ENCODE results near the gene DIS3L2.
"Not testable (repeated sequence)": the region's sequence is repeated elsewhere in the genome, so short reads cannot be mapped to it uniquely, and the experiment has no call there.

Gene DIS3L2

GRCh38 chr2:232075080-232075479, 113.6 kb downstream of the DIS3L2 start:
- DNase-seq = no peak

- no peak for DNase-seq
Observed at GRCh38 chr2:232075859-232076258, 114.3 kb downstream of the DIS3L2 start.

- DNase-seq = no peak
Observed at GRCh38 chr2:232076272-232076671, 114.8 kb downstream of the DIS3L2 start.

- DNase-seq = no peak
Observed at GRCh38 chr2:232076736-232077135, 115.2 kb downstream of the DIS3L2 start.

- no peak for DNase-seq
Observed at GRCh38 chr2:232085164-232085563, 123.7 kb downstream of the DIS3L2 start.

- DNase-seq = no peak
Observed at GRCh38 chr2:232085826-232086425, 124.4 kb downstream of the DIS3L2 start.

- DNase-seq = no peak
Observed at GRCh38 chr2:232088771-232089170, 127.3 kb downstream of the DIS3L2 start.

GRCh38 chr2:232094201-232094600, 132.7 kb downstream of the DIS3L2 start:
- no peak for DNase-seq

- DNase-seq = no peak
Observed at GRCh38 chr2:232094883-232095282, 133.4 kb downstream of the DIS3L2 start.

GRCh38 chr2:232097260-232097659, 135.7 kb downstream of the DIS3L2 start:
- no peak for DNase-seq

GRCh38 chr2:232097758-232098157, 136.2 kb downstream of the DIS3L2 start:
- DNase-seq = no peak

- DNase-seq = no peak
Observed at GRCh38 chr2:232102380-232102779, 140.9 kb downstream of the DIS3L2 start.

- DNase-seq = no peak
Observed at GRCh38 chr2:232103140-232103737, 141.7 kb downstream of the DIS3L2 start.

- DNase-seq = no peak
Observed at GRCh38 chr2:232104076-232104646, 142.6 kb downstream of the DIS3L2 start.

- DNase-seq = no peak
Observed at GRCh38 chr2:232111551-232111950, 150.0 kb downstream of the DIS3L2 start.

- DNase-seq = no peak
Observed at GRCh38 chr2:232113821-232114220, 152.3 kb downstream of the DIS3L2 start.

- DNase-seq = not testable (repeated sequence)
Observed at GRCh38 chr2:232115728-232116361, 154.3 kb downstream of the DIS3L2 start.

GRCh38 chr2:232116852-232117251, 155.3 kb downstream of the DIS3L2 start:
- no peak for DNase-seq

GRCh38 chr2:232117413-232117812, 155.9 kb downstream of the DIS3L2 start:
- DNase-seq = no peak

- DNase-seq = no peak
Observed at GRCh38 chr2:232120911-232121310, 159.4 kb downstream of the DIS3L2 start.

- DNase-seq = no peak
Observed at GRCh38 chr2:232124309-232124708, 162.8 kb downstream of the DIS3L2 start.

- DNase-seq = no peak
Observed at GRCh38 chr2:232126301-232127099, 165.0 kb downstream of the DIS3L2 start.

GRCh38 chr2:232129483-232129882, 168.0 kb downstream of the DIS3L2 start:
- DNase-seq = no peak
